NB4 (cell line): ENCODE measurements around the gene OR5L1.

Source experiments
- CTCF ChIP-seq: IDR thresholded peaks from one replicate; pipeline ENCODE4 v1.5.1; 2012; ENCODE audit warnings: low read depth, low read length
- POLR2A ChIP-seq: IDR thresholded peaks from 2 replicates; pipeline ENCODE4 v1.6.1; 2011; ENCODE audit warnings: mild to moderate bottlenecking; ENCODE audit not compliant: insufficient read length; ENCODE audit errors: extremely low read depth

GRCh38 chr11:55838452-55838851 lies 27.3 kb downstream of the OR5L1 start, which contains the start of gene OR5D16:
- no peak for TF ChIP-seq CTCF
- no peak for TF ChIP-seq POLR2A
